T-helper 2 cell treated with Interferon-gamma antibody and Interleukin-4, amounts not matched to agents 5 μg/mL and 100 μg/mL, for 36 hours (primary cell): ENCODE data around the gene KRT79.
"Not testable (repeated sequence)": the region's sequence is repeated elsewhere in the genome, so short reads cannot be mapped to it uniquely, and the experiment has no call there.

Source experiments
- DNase-seq: peaks from one replicate; pipeline ENCODE4 v3.0.0; 2021; ENCODE audit warnings: low spot score
- H3K27ac Mint-ChIP-seq: one replicate; pipeline ENCODE4 v1.8.0; 2021; ENCODE audit warnings: mild to moderate bottlenecking, mixed read lengths
- H3K27me3 Mint-ChIP-seq: one replicate; pipeline ENCODE4 v1.8.0; 2021; ENCODE audit warnings: low read depth, mixed read lengths
- H3K36me3 Mint-ChIP-seq: one replicate; pipeline ENCODE4 v1.8.0; 2021; ENCODE audit warnings: low read depth, mixed read lengths
- H3K4me1 Mint-ChIP-seq: one replicate; pipeline ENCODE4 v1.8.0; 2021; ENCODE audit warnings: low read depth, mixed read lengths
- H3K4me3 Mint-ChIP-seq: one replicate; pipeline ENCODE4 v1.8.0; 2022; ENCODE audit warnings: mild to moderate bottlenecking, moderate library complexity, mixed read lengths
- H3K9me3 Mint-ChIP-seq: one replicate; pipeline ENCODE4 v1.8.0; 2021; ENCODE audit warnings: mixed read lengths

KRT79 gene

GRCh38 chr12:52833922-52834726, at the start of gene KRT79:
TSS of gene KRT79 (minus strand) at chr12:52834311. CDS start at chr12:52834260, 51 bp downstream.
- H3K27ac Mint-ChIP-seq: no peak within 1 kb of the TSS
- H3K27me3 Mint-ChIP-seq: peaks cover 3% of the 10 kb centered on the region
- peaks cover 15% of the 10 kb centered on the region for H3K4me1 Mint-ChIP-seq
- no peak within 1 kb of the TSS for H3K4me3 Mint-ChIP-seq
- H3K9me3 Mint-ChIP-seq: no peaks in the 10 kb centered on the region
- no peak for DNase-seq
- no peaks in the 10 kb centered on the region for H3K36me3 Mint-ChIP-seq

- not testable (repeated sequence) for H3K4me1 Mint-ChIP-seq, H3K27ac Mint-ChIP-seq, H3K36me3 Mint-ChIP-seq, H3K4me3 Mint-ChIP-seq, H3K9me3 Mint-ChIP-seq, DNase-seq
- H3K27me3 Mint-ChIP-seq: peaks cover 14% of the 10 kb centered on the region
Measured at GRCh38 chr12:52880499-52880898, 46.4 kb upstream of the KRT79 start.

- H3K4me3 Mint-ChIP-seq: peak overlapping the region; percentile 78
Measured at GRCh38 chr12:52879394-52880351, 45.6 kb upstream of the KRT79 start.

GRCh38 chr12:52878507-52879393, 44.6 kb upstream of the KRT79 start:
- H3K9me3 Mint-ChIP-seq: no peaks in the 10 kb centered on the region
- peaks cover 18% of the 10 kb centered on the region for H3K27me3 Mint-ChIP-seq
- DNase-seq: no peak
- peaks cover 14% of the 10 kb centered on the region for H3K4me1 Mint-ChIP-seq
- H3K36me3 Mint-ChIP-seq: no peaks in the 10 kb centered on the region
- H3K27ac Mint-ChIP-seq: no peak overlapping the region
- H3K4me3 Mint-ChIP-seq: no peak overlapping the region

More at GRCh38 chr12:52879394-52880351, 45.6 kb upstream of the KRT79 start:
- Mint-ChIP-seq H3K4me1 (peaks cover 9% of the 10 kb centered on the region), H3K27ac (no peak overlapping the region), H3K27me3 (peaks cover 14% of the 10 kb centered on the region), H3K9me3 (no peaks in the 10 kb centered on the region), H3K36me3 (no peaks in the 10 kb centered on the region)
- peak; percentile 72 for DNase-seq

- H3K27ac Mint-ChIP-seq: no peak overlapping the region
Measured at GRCh38 chr12:52877242-52877641, 43.1 kb upstream of the KRT79 start.

GRCh38 chr12:52876372-52876771, 42.3 kb upstream of the KRT79 start:
- no peak overlapping the region for H3K27ac Mint-ChIP-seq
- no peaks in the 10 kb centered on the region for H3K36me3 Mint-ChIP-seq
- DNase-seq: no peak
- H3K27me3 Mint-ChIP-seq: peaks cover 24% of the 10 kb centered on the region
- no peak overlapping the region for H3K4me3 Mint-ChIP-seq
- peaks cover 21% of the 10 kb centered on the region for H3K4me1 Mint-ChIP-seq
- H3K9me3 Mint-ChIP-seq: no peaks in the 10 kb centered on the region

More at GRCh38 chr12:52877242-52877641, 43.1 kb upstream of the KRT79 start:
- no peak for DNase-seq
- Mint-ChIP-seq H3K4me1 (peaks cover 21% of the 10 kb centered on the region), H3K27me3 (peaks cover 25% of the 10 kb centered on the region), H3K9me3 (no peaks in the 10 kb centered on the region), H3K36me3 (no peaks in the 10 kb centered on the region), H3K4me3 (no peak overlapping the region)

GRCh38 chr12:52874573-52875435, 40.7 kb upstream of the KRT79 start:
- peak overlapping the region; percentile 72 for H3K27ac Mint-ChIP-seq
- peak overlapping the region; percentile 77 for H3K4me3 Mint-ChIP-seq
- peaks cover 15% of the 10 kb centered on the region for H3K4me1 Mint-ChIP-seq
- no peaks in the 10 kb centered on the region for H3K36me3 Mint-ChIP-seq
- no peaks in the 10 kb centered on the region for H3K9me3 Mint-ChIP-seq
- DNase-seq: no peak
- H3K27me3 Mint-ChIP-seq: peaks cover 13% of the 10 kb centered on the region

GRCh38 chr12:52873832-52874572, 39.9 kb upstream of the KRT79 start:
- peak; percentile 70 for DNase-seq
- Mint-ChIP-seq H3K4me1 (peaks cover 14% of the 10 kb centered on the region), H3K27ac (peak overlapping the region; percentile 87)

GRCh38 chr12:52873513-52873831, 39.4 kb upstream of the KRT79 start:
- peaks cover 14% of the 10 kb centered on the region for H3K4me1 Mint-ChIP-seq
- no peak for DNase-seq
- peak overlapping the region; percentile 82 for H3K4me3 Mint-ChIP-seq
- peak overlapping the region; percentile 87 for H3K27ac Mint-ChIP-seq
- peaks cover 11% of the 10 kb centered on the region for H3K27me3 Mint-ChIP-seq
- no peaks in the 10 kb centered on the region for H3K9me3 Mint-ChIP-seq
- no peaks in the 10 kb centered on the region for H3K36me3 Mint-ChIP-seq

More at GRCh38 chr12:52873832-52874572, 39.9 kb upstream of the KRT79 start:
- Mint-ChIP-seq H3K27me3 (peaks cover 13% of the 10 kb centered on the region), H3K9me3 (no peaks in the 10 kb centered on the region), H3K4me3 (peak overlapping the region; percentile 82), H3K36me3 (no peaks in the 10 kb centered on the region)

GRCh38 chr12:52872644-52873389, 38.7 kb upstream of the KRT79 start:
- Mint-ChIP-seq H3K36me3 (no peaks in the 10 kb centered on the region), H3K27ac (no peak overlapping the region), H3K4me3 (peak overlapping the region; percentile 82), H3K4me1 (peaks cover 14% of the 10 kb centered on the region), H3K27me3 (peaks cover 11% of the 10 kb centered on the region), H3K9me3 (no peaks in the 10 kb centered on the region)
- DNase-seq: no peak

- no peak overlapping the region for H3K4me3 Mint-ChIP-seq
- H3K27ac Mint-ChIP-seq: no peak overlapping the region
- H3K27me3 Mint-ChIP-seq: peaks cover 11% of the 10 kb centered on the region
- no peaks in the 10 kb centered on the region for H3K9me3 Mint-ChIP-seq
- peaks cover 21% of the 10 kb centered on the region for H3K4me1 Mint-ChIP-seq
- no peak for DNase-seq
- no peaks in the 10 kb centered on the region for H3K36me3 Mint-ChIP-seq
Measured at GRCh38 chr12:52871291-52872039, 37.4 kb upstream of the KRT79 start.
